VCaP (cell line): ENCODE results near the gene OR51F2.

ENCODE experiments used
- H3K27ac ChIP-seq: fragments of 450-650 bp; 2 replicates; pipeline ENCODE4 v1.5.1; 2017
- CTCF ChIP-seq: fragments of 450-650 bp; conservative IDR thresholded peaks from 2 replicates; pipeline ENCODE4 v1.5.1; 2017; ENCODE audit warnings: mild to moderate bottlenecking, moderate library complexity

The OR51F2 gene

DNA sequence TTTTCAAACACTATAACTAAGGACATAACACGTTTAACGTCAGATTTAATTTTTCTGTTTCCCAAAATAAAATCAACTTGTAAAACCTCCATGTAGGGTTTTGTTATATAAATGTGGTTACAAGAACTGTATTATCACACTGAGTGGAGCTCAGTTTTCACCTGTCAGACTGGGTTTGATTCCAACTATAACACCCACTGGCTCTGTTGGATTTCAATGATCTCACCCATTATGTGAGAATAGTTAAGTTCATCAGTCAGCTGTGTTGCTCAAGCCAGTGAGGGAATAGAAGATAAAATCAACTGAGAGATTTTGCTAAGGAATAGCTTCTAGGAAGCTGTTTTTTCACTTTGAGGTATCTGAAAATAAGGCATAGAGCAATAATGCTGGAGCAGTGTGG lies 11.9 kb upstream of the OR51F2 start:
- no peak for TF ChIP-seq CTCF
- H3K27ac ChIP-seq: no peak overlapping the region

- TF ChIP-seq CTCF: no peak
- H3K27ac ChIP-seq: no peak overlapping the region
These were observed 4.0 kb downstream of the OR51F2 start for GRCh38 chr11:4825132-4825531.

GRCh38 chr11:4826425-4826824 lies 5.3 kb downstream of the OR51F2 start:
- TF ChIP-seq CTCF: peak; percentile 83
- H3K27ac ChIP-seq: peak overlapping the region; percentile 70

- TF ChIP-seq CTCF: no peak
- no peak overlapping the region for H3K27ac ChIP-seq
These were observed 9.2 kb downstream of the OR51F2 start for GRCh38 chr11:4830346-4830745.

DNA sequence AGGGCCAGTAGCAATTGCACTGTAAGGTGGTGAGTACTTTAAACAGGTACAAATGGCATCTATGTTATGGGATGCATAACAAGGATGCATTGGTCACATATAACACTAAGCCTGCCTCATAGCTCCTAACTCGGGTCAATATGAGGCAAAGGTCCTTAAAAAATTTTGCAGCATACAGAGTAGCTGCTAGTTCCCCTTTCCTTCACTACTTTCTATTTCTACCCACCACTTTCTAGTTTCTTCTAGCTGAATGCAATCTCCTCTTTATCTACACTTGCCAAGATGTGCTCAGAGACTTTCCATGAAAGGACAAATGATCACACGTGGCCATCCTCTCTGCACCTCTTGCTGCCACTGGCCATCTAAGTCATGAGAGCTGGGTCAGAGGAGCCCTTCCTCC lies 9.8 kb downstream of the OR51F2 start:
- no peak overlapping the region for H3K27ac ChIP-seq
- TF ChIP-seq CTCF: no peak

DNA sequence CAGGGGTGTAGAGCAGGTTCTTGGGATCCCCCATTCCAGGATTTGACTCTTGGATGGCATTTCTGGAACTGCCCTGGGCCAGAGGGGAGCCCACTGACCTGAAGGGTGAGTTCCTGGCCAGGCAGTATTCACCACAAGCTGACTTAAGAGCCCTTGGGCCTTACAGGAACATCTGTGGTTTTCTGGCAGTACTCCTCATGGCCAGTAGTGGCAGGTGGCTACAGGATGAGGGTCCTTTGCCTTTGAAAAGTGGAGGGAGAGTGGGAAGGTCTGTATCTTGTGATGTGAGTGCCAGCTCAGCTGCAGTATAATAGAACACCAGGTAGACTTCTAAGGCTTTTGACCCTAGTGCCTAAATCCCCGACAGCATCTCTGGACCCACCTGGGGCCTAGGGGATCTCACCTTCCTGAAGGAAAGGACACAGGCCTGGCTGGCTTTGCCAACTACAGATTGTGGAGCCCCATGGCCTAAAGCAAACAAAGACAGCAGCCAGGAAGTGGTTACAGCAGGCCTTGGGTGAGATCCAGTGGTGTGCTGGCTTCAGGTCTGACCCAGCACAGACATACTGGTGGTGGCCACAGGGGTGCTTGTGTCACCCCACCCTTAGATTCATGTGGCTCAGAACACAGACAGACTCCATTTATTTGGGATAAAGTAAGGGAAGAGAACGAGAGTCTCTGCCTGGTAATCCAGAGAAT lies 18.9 kb downstream of the OR51F2 start:
- no peak for TF ChIP-seq CTCF
- H3K27ac ChIP-seq: no peak overlapping the region

DNA sequence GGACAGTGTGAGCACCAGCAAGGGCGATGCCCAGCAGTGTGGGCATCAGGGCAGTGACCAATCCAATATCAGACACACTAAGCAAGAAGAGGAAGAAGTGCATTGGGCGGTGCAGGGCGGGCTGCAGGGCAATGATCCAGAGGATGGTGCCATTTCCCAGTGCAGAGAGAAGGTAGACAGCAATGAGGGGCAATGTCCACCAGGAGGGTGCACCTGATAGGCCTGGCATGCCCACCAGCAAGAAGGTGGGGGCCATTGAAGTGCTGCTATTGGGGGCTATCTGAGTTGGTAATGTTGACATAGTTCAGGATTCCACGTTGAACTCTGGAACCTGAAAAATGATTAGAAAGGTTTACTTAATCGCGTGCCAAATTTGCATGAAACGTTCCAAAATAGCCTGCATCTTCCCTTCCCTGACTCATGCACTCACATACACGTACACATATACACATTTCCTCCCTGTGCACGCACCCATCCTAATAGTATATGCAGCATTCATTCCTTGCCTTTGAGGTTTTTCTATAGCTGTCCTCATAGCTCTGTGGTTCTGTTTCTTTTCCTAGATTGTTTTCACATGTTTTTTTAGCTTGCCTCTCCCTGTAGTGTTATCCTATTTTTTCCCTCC lies 27.9 kb downstream of the OR51F2 start, which contains the start of gene OR51S1:
OR51S1 (minus strand) TSS at position 301 of the 625 bp plus-strand sequence; CDS start at position 301, 0 bp downstream.
- H3K27ac ChIP-seq: no peak within 1 kb of the TSS
- no peak for TF ChIP-seq CTCF
